Suprapubic skin (tissue), 4 donors: ENCODE results near the gene NSDHL.

Experiments
- POLR2A ChIP-seq, 2 donors: fragments of 450-650 bp; IDR thresholded peaks; one replicate each; pipeline ENCODE4 v1.6.1; 2017; ENCODE audit warnings: antibody characterized with exemption in 2 of 2, mild to moderate bottlenecking in 2 of 2, moderate library complexity in 2 of 2
- POLR2AphosphoS5 ChIP-seq, 3 donors: sonication (generic); formaldehyde crosslinking; IDR thresholded peaks; one replicate each; pipeline ENCODE4 v1.6.1; 2017; ENCODE audit warnings: antibody characterized with exemption in 3 of 3
- TF ChIP-seq, protein P1 (sequence below), 2 donors: fragments of 200-600 bp in 1 of 2; fragments of 450-650 bp in 1 of 2; sonication (generic) in 1 of 2; IDR thresholded peaks; one replicate each; pipeline ENCODE4 v1.5.1; 2016 to 2019; ENCODE audit warnings: antibody characterized with exemption in 2 of 2, mild to moderate bottlenecking in 1 of 2, moderate library complexity in 1 of 2

DNA sequence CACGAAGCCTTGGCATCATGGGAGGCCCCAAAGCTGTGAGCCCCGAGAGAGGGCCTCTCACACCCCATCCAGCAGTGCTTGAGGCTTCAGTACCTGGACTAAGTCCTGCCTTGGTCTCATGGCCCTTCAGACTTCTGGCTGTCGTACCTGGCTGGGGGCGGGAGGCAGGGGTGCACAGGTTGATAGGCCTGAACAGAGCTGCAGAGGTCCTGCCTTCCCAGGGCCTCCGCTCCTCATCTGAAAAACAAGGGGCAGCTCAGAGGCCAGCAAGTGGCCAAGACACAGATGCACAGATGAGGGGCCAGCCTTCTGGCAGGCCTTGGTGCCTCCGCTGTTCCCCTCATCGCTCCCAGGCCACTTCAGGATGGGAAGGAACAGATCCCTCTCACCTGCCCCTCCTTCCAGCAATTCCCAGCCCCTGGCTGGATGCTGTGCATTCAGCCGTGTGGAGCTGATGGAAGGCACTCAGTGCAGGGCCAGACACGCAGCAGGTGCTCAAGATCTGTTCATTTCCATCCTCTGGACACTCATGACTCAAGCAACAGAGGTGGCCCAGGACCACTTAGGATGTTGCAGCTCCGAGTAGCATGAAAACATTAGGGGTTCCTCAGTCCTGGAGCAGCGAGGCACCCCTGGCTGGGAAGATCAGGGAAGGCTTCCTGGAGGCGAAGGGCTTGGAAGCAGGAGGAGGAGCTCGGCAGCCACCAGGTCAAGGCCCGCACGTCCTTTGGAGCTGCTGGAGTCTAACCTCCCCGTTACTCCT is 68.4 kb downstream of the NSDHL start:
- TF ChIP-seq, protein P1, sequence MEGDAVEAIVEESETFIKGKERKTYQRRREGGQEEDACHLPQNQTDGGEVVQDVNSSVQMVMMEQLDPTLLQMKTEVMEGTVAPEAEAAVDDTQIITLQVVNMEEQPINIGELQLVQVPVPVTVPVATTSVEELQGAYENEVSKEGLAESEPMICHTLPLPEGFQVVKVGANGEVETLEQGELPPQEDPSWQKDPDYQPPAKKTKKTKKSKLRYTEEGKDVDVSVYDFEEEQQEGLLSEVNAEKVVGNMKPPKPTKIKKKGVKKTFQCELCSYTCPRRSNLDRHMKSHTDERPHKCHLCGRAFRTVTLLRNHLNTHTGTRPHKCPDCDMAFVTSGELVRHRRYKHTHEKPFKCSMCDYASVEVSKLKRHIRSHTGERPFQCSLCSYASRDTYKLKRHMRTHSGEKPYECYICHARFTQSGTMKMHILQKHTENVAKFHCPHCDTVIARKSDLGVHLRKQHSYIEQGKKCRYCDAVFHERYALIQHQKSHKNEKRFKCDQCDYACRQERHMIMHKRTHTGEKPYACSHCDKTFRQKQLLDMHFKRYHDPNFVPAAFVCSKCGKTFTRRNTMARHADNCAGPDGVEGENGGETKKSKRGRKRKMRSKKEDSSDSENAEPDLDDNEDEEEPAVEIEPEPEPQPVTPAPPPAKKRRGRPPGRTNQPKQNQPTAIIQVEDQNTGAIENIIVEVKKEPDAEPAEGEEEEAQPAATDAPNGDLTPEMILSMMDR (IDR thresholded peaks at IDR 0.05), result no peak
- TF ChIP-seq POLR2AphosphoS5 (IDR thresholded peaks at IDR 0.05) (no peak), POLR2A (IDR thresholded peaks at IDR 0.05) (no peak)
